ENCODE measurements around the gene TBC1D19. TPM values are rescaled to one million over a fixed set of nuclear protein-coding genes. Genes with fewer than 3 reads are reported as not detected.
A peak's percentile ranks its signal among the peaks of the same experiment; 100 is the strongest.
"Not testable (repeated sequence)": the region's sequence is repeated elsewhere in the genome, so short reads cannot be mapped to it uniquely, and the experiment has no call there.

Gene TBC1D19
- total RNA-seq, 2 donors from 2014 or later: 7.3 to 9.1 TPM

- ATAC-seq (no peak), DNase-seq (no peak)
- intact Hi-C loops (cut with DNase I): no loop called here
These were observed 76.4 kb downstream of the TBC1D19 start for GRCh38 chr4:26660261-26660660.

GRCh38 chr4:26663888-26664287 lies 80.0 kb downstream of the TBC1D19 start:
- ATAC-seq (no peak), DNase-seq (no peak)

GRCh38 chr4:26670903-26671537 lies 87.1 kb downstream of the TBC1D19 start:
- DNase-seq (no peak), ATAC-seq (no peak)
- intact Hi-C loops (cut with DNase I): no loop called here

More at GRCh38 chr4:26663888-26664287, 80.0 kb downstream of the TBC1D19 start:
- intact Hi-C loops (cut with DNase I): no loop called here

GRCh38 chr4:26679040-26679695 lies 95.3 kb downstream of the TBC1D19 start:
- DNase-seq; ATAC-seq; intact Hi-C loops (cut with DNase I): not testable (repeated sequence)

- DNase-seq: no peak
- ATAC-seq: no peak
- intact Hi-C loops (cut with DNase I): no loop called here
These were observed 98.6 kb downstream of the TBC1D19 start for GRCh38 chr4:26682436-26682835.

GRCh38 chr4:26685250-26685649 lies 101.4 kb downstream of the TBC1D19 start:
- ATAC-seq (no peak), DNase-seq (no peak)
- intact Hi-C loops (cut with DNase I): no loop called here

GRCh38 chr4:26687728-26688127 lies 103.8 kb downstream of the TBC1D19 start:
- no peak for ATAC-seq
- intact Hi-C loops (cut with DNase I): no loop called here

GRCh38 chr4:26690506-26690905 lies 106.6 kb downstream of the TBC1D19 start:
- ATAC-seq: no peak
- intact Hi-C loops (cut with DNase I): no loop called here
- no peak for DNase-seq

More at GRCh38 chr4:26687728-26688127, 103.8 kb downstream of the TBC1D19 start:
- DNase-seq: no peak

- intact Hi-C loops (cut with DNase I): no loop called here
- ATAC-seq: no peak
- no peak for DNase-seq
These were observed 108.3 kb downstream of the TBC1D19 start for GRCh38 chr4:26692014-26692726.

GRCh38 chr4:26694131-26694530 lies 110.2 kb downstream of the TBC1D19 start:
- DNase-seq: peak; percentile 19
- ATAC-seq; intact Hi-C loops (cut with DNase I): not testable (repeated sequence)

GRCh38 chr4:26700110-26700509 lies 116.2 kb downstream of the TBC1D19 start:
- ATAC-seq (no peak), DNase-seq (no peak)
- intact Hi-C loops (cut with DNase I): no loop called here

GRCh38 chr4:26701095-26701494 lies 117.2 kb downstream of the TBC1D19 start:
- no peak for ATAC-seq
- intact Hi-C loops (cut with DNase I): no loop called here
- no peak for DNase-seq

GRCh38 chr4:26701786-26702227 lies 117.9 kb downstream of the TBC1D19 start:
- intact Hi-C loops (cut with DNase I): no loop called here
- no peak for ATAC-seq
- DNase-seq: no peak

GRCh38 chr4:26707342-26707741 lies 123.5 kb downstream of the TBC1D19 start:
- DNase-seq (no peak), ATAC-seq (no peak)
- intact Hi-C loops (cut with DNase I): no loop called here

GRCh38 chr4:26709246-26709645 lies 125.4 kb downstream of the TBC1D19 start:
- DNase-seq (no peak), ATAC-seq (no peak)
- intact Hi-C loops (cut with DNase I): no loop called here

GRCh38 chr4:26713563-26714151 lies 129.8 kb downstream of the TBC1D19 start:
- ATAC-seq (no peak), DNase-seq (no peak)
- intact Hi-C loops (cut with DNase I): no loop called here

- no peak for DNase-seq
- intact Hi-C loops (cut with DNase I): loop anchor here in 1 of 2 donors (5.0 kb wide), 1 partner anchor 253 kb away; no protein-coding TSS in a partner anchor
These were observed 131.9 kb downstream of the TBC1D19 start for GRCh38 chr4:26715636-26716242.

GRCh38 chr4:26717332-26717731 lies 133.4 kb downstream of the TBC1D19 start:
- DNase-seq (no peak), ATAC-seq (no peak)
- intact Hi-C loops (cut with DNase I): loop anchor here in 1 of 2 donors (5.0 kb wide), 1 partner anchor 255 kb away; no protein-coding TSS in a partner anchor

More at GRCh38 chr4:26715636-26716242, 131.9 kb downstream of the TBC1D19 start:
- ATAC-seq: no peak

GRCh38 chr4:26719954-26720552 lies 136.2 kb downstream of the TBC1D19 start:
- no peak for DNase-seq

More at GRCh38 chr4:26719954-26720552, 136.2 kb downstream of the TBC1D19 start:
- intact Hi-C loops (cut with DNase I): loop anchor here (5.0 to 10.0 kb wide), 2 partner anchors 258 to 265 kb away; no protein-coding TSS in a partner anchor
- ATAC-seq: no peak

Data from left cardiac atrium (tissue), 4 donors.